ENCODE results near the gene ALDH7A1. TPM values are rescaled to one million over a fixed set of nuclear protein-coding genes. Genes with fewer than 3 reads are reported as not detected.
"Not testable (repeated sequence)": the region's sequence is repeated elsewhere in the genome, so short reads cannot be mapped to it uniquely, and the experiment has no call there.

The ALDH7A1 gene
- 10 to 100 TPM; 18.5 to 27.9 TPM for total RNA-seq
- long read RNA-seq, donor 1, full-length matches to known transcripts, result 7 of 10 reads
- long read RNA-seq, donor 1, partial matches to known transcripts, result 3 of 10 reads
- long read RNA-seq, donor 1, other reads (novel, unspliced or antisense), result 0 of 10 reads
- long read RNA-seq, donor 2, full-length matches to known transcripts, result 53 of 55 reads
- long read RNA-seq, donor 2, partial matches to known transcripts, result 1 of 55 reads
- long read RNA-seq, donor 2, other reads (novel, unspliced or antisense), result 1 of 55 reads

DNA sequence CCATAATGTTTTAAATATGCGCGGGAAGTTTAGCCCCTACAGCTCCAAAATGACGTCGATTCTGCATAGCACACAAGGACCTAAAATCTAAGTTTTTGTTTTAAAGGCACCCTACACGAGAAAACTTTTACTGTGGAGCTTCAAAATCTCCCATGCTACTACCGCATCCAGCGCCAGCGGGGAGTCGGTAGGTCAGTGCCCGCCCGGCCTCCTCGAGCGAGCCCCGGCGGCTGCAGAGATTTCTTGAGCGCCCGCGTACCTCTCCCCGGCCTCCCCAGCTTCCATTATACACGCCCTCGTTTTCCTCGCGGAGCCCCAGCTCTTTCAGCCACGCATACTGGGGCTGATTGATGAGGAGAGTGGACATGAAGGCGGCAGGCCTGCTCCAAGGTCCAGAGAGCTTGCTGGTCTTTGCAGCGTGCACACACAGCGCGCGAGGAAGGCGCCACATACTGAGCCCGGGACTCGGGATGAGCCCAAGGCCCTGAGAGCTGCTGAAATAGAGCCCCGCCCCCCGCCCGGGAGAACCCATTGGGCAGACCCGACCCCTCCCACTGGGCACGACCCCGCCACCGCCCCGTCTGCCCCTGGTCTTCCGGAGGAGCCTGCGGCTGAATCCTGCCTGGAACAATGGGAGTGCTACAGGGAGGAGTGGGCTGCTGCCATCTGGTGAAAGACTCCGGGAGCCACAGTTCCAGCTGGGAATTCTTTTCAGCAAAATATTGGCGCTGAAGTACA lies at the start of gene ALDH7A1:
ALDH7A1 (minus strand) TSS at position 472 of the 738 bp plus-strand sequence; CDS start at position 451, 21 bp downstream.
- peak; percentile 97 for DNase-seq (ENCODE audit: low spot score)
- intact Hi-C loops (cut with DNase I), result no loop called here

DNA sequence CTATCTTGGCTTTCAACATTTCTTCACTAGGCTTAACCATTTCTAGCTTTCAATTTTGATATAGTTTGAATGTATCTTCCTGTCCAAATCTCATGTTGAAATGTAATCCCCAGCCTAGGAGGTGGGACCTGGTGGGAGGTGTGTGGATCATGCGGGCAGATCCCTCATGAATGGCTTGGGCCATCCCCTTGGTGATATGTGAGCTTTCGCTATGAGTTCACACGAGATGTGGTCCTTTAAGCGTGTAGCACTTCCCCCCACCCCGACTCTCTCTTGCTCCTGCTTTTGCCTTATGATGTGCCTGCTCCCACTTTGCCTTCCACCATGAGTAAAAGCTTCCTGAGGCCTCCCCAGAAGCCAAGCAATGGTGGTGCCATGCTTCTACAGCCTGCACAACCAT lies 46.4 kb upstream of the ALDH7A1 start:
- intact Hi-C loops (cut with DNase I), result no loop called here
- no peak for DNase-seq (ENCODE audit: low spot score)

DNA sequence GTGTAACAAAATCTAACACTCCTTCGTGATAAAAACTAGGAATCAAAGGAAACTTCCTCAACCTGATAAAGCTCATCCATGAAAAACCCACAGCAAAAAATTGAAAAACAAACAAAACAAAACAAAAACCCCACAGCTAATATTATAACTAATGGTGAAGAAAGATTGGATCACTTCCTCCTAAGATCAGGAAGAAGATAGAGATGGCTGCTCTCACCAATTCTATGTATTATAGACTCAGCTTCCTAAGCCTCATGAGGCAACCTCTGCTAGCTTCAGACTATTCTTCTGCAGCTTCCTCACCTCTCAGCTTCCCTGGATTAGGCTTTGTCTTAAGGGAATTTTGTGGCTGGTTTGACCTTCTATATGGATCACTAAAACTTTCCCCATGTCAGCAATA lies 45.8 kb upstream of the ALDH7A1 start:
- DNase-seq (ENCODE audit: low spot score), result no peak
- intact Hi-C loops (cut with DNase I), result no loop called here

DNA sequence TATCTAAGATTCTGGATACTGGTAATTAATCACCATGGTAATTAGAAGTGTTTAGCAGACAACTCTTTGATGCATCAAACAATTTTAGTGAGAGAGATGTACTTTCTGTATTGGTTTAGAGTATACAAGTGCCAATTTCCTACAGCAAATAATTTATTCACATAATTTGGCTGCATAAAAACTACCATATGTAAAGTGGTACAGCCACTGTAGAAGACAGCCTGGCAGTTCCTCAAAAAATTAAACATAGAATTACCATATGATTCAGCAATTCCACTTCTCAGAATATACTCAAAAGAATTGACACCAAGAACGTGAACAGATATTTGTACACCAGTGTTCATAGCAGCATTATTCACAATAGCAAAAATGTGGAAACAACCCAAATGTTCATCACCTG lies 41.9 kb upstream of the ALDH7A1 start:
- intact Hi-C loops (cut with DNase I), result no loop called here
- no peak for DNase-seq (ENCODE audit: low spot score)

DNA sequence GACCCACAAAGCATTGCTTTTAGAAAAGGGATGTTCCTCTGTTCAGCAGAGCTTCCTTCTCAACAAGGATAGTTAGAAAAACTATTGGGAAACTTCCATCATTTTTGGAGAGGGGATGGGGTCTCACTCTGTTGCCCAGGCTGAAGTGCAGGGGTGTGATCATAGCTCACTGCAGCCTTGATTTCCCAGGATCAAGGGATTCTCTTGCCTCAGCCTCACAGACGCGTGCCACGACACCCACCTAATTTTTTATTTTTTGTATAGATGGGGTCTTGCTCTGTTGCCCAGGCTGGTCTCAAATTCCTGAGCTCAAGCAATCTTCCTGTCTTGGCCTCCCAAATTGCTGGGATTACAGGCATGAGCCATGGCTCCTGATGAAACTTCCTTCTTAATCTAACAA lies 40.6 kb upstream of the ALDH7A1 start:
- DNase-seq (ENCODE audit: low spot score), result no peak
- intact Hi-C loops (cut with DNase I), result no loop called here

DNA sequence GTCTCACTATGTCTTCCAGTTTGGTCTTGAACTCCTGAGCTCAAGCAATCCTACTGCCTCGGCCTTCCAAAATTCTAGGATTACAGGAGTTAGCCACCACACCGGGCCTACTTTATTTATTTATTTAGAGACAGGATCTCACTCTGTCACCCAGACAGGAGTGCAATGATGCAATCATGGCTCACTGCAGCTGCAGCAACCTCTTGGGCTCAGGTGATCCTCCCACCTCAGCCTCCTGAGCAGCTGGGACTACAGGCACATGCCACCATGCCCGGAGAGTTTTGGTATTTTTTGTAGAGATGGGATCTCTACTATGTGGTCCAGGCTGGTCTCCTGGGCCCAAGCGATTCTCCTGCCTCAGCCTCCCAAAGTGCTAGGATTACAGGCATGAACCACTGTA lies 38.5 kb upstream of the ALDH7A1 start:
- intact Hi-C loops (cut with DNase I), result no loop called here

DNA sequence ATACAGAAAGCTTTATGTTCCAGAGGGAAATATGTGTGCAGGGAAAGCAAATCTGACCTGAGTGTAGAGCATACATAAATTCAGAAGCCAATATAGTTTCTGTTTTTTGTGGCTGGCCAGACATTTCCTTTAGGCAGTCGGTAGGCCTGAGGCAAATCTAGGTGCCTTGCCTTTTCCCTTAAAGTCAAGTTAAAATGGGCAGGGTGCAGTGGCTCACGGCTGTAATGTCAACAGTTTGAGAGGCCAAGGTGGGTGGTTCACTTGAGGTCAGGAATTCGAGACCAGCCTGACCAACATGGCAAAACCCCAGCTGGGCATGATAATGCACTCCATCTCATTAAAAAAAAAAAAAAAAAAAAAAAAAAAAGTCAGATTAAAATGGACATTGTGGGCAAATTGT lies 36.9 kb upstream of the ALDH7A1 start:
- DNase-seq (ENCODE audit: low spot score), result no peak
- intact Hi-C loops (cut with DNase I), result no loop called here

More for the DNA sequence above, 38.5 kb upstream of the ALDH7A1 start:
- no peak for DNase-seq (ENCODE audit: low spot score)

DNA sequence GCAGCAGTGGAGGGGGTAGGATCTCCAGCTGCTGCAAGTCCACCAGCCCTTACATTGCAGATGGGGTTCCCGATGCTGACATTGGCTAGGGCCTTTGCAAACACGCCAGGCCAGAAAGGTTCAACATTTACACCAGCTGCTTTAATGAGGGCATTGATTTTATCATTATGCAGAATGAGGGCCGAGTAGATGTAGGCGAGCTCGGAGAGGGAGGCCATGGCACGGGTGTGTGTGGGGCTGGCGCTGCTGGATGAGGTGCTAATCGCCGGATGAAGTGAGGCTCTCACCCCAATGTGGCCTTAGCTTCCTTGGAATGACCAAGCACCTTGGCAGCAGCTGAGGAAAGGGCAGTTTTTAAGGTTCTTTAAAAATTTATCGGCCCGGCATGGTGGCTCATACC lies 33.1 kb upstream of the ALDH7A1 start:
- DNase-seq (ENCODE audit: low spot score), result no peak
- intact Hi-C loops (cut with DNase I), result no loop called here

DNA sequence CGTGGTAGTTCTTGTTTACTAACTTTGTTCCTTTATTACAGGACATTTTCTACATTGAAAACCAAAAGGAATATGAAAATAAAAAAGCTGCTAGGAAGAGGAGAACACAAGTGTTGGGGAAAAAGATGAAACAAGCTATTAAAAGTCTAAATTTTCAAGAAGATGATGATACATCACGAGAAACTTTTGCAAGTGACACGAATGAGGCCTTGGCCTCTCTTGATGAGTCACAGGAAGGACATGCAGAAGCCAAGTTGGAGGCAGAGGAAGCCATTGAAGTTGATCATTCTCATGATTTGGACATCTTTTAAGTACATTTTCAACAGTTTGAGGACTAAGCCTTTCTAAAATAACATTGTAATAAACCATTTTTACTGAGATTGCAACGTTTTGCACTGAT lies 29.5 kb upstream of the ALDH7A1 start:
- intact Hi-C loops (cut with DNase I), result no loop called here
- DNase-seq (ENCODE audit: low spot score), result no peak

DNA sequence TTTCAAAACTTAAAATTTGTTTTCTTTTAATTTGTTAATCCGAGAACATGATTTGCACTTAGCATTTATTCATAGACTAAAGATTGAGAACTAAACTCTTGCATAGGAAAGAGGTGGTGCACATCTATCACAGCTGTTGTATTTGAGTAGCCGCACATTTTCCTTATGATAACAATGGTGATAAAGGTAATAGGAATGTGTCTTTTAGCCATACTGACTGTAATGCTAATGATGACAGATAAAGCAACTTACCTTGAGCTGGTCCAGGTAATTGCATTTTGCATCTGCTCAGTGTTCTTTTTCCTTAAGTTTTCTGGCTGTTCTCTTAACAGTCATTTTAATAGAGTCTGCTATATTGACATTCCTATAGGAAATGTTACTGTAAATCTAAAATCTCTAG lies 24.8 kb upstream of the ALDH7A1 start:
- intact Hi-C loops (cut with DNase I), result no loop called here
- DNase-seq (ENCODE audit: low spot score), result no peak

DNA sequence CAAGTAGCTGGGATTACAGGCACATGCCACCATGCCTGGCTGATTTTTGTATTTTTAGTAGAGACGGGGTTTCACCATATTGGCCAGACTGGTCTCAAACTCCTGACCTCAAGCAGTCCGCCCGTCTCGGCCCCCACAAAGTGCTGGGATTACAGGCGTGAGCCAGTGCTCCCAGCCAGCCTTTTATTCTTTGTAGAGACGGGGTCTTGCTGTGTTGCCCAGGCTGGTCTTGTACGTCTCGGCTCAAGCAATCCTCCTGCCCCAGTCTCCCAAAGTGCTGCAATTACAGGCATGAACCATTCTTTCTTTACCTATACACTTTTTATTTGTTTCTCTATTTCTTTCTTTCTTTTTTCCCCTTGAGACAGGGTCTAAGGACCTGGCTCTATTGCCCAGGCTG lies 22.6 kb upstream of the ALDH7A1 start:
- DNase-seq (ENCODE audit: low spot score); intact Hi-C loops (cut with DNase I): not testable (repeated sequence)

DNA sequence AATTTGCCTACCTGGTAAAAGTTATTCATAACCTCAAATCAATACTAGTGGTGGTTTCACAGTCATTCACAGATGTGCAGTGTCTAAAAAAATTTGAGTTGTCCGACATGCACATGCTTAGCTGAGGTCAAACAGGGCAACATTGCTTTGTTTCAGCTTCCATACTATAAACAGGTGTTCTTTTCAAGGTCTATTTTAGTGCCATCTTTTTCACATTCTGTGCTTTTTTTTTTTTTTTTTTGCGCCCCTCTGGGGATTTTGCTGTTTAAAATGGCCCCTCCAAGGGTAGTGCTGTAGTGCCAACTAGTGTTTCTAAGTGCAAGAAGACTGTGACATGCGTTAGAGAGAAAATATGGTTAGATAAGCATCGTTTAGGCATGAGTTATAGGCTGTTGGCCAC lies 20.3 kb upstream of the ALDH7A1 start:
- DNase-seq (ENCODE audit: low spot score), result no peak
- intact Hi-C loops (cut with DNase I), result no loop called here

DNA sequence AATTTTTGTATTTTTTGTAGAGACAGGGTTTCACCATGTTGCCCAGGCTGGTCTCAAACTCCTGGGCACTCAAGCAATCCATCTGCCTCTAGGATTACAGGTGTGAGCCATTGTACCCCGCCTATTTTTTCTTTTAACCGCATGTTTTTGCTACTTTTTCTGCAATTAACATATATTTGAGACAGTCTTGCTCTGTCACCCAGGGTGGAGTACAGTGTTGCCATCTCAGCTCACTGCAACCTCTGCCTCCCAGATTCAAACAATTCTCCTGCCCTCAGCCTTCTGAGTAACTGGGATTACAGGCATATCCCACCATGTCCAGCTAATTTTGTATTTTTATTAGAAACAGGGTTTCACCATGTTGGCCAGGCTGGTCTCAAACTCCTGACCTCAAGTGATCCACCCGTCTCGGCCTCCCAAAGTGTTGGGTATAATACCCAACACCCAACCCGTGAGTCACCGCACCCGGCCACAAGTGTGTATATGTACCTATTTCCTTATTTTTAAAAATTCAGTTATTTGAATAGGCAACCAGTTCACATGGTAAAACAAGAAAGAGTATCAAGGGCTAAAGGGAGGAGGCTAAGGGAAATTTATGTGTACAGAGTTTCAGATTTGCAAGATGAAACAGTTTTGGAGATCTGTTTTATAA lies 19.0 kb upstream of the ALDH7A1 start:
- DNase-seq (ENCODE audit: low spot score), result no peak
- intact Hi-C loops (cut with DNase I), result no loop called here

DNA sequence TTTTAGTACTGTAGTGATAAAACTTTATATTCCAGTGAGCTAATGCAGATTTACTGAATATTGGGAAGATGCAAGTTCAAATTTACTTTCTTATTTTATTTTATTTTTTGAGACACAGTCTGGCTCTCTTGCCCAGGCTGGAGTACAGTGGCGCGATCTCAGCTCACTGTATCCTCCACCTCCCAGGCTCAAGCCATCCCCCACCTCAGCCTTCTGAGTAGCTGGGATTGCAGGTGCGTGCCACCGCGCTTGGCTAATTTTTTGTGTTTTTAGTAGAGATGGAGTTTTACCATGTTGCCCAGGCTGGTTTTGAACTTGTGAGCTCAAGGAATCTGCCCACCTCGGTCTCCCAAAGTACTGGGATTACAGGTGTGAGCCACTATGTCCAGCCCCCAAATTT lies 15.6 kb upstream of the ALDH7A1 start:
- intact Hi-C loops (cut with DNase I), result no loop called here

DNA sequence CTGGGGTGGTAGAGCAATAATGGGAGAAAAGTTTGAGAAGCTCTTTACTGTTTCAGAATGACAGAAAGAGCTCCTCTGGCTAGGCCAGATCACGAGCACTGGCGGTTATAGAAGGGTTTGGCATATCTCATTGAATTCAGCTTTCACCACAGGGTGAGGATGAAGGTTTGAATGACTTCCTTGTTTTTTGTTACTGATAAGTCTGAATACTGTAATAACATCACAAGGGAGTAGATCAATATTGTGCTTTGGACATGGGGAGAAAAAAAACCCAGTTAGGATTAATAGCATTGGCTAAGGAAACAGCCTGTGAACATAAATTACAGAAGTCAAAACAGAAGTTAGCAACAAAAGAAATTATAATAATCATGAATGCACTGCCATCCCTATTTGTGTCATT lies 15.1 kb upstream of the ALDH7A1 start:
- no peak for DNase-seq (ENCODE audit: low spot score)
- intact Hi-C loops (cut with DNase I), result no loop called here

More for the DNA sequence above, 15.6 kb upstream of the ALDH7A1 start:
- DNase-seq (ENCODE audit: low spot score), result no peak

DNA sequence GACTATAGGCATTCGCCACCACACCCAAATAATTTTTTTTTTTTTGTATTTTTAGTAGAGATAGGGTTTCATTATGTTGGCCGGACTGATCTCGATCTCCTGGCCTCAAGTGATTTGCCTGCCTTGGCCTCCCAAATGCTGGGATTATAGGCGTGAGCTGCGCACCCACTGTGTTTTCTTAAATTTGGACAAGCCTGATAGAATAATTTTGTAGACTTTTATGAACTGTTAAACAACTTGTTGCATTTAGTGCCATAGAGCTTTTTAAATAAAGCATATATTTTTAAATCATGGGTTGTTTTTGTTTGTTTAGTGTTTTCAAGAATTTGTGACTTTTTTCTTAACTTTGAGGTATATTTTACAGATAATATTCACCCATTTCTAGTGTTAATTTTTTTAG lies 10.5 kb upstream of the ALDH7A1 start:
- intact Hi-C loops (cut with DNase I), result no loop called here
- DNase-seq (ENCODE audit: low spot score), result no peak

DNA sequence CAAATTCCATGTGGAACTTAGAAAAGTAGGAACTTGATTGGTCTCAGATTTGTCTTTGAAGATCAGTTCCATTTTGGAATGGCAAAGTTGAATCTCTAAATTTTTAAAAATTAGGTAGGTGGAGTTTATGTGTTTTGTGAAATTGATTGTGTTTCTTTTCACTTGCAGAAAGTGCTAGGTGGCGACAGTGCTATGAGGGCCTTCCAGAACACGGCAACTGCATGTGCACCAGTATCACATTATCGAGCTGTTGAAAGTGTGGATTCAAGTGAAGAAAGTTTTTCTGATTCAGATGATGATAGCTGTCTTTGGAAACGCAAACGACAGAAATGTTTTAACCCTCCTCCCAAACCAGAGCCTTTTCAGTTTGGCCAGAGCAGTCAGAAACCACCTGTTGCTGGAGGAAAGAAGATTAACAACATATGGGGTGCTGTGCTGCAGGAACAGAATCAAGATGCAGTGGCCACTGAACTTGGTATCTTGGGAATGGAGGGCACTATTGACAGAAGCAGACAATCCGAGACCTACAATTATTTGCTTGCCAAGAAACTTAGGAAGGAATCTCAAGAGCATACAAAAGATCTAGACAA lies 8.5 kb upstream of the ALDH7A1 start:
- intact Hi-C loops (cut with DNase I), result no loop called here

DNA sequence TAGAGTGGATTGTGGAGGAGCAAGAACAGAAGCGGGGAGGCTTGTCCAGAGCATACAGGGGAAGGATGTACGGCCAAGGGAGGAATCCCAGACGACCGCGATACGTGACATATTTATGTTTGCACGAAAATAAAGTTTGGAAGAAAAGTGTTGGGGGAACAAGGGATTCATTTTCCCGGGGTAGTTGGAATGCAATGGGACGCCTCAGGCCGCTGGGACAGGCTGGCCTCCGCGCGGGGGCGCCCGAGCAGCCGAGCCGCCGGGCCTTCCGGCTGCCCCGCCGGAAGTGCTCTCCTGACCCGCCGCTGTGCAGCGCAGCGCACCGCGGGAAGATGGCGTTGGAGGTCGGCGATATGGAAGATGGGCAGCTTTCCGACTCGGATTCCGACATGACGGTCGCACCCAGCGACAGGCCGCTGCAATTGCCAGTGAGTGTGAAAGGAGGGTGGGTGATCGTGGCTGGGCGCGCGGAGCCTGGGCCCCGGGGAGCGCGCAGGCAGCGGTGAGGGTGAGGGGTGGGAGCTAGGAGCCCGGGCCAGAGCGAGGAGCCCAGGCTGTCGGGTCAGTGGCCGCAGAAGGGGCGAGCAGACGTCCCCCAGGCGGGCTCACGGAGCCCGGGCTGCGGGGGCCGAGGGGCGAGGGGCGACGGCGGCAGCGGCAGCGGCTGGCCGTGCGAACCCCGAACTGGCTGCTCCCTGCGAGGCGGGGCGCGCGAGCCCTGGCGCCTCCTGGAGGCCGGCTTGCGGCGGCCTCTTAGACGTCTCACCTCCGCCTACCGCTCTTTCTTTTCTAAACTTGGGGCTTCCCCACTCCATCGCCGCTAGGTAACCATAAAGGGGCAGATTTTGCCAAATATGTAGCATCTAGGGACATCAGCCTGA lies 5.9 kb upstream of the ALDH7A1 start, which contains the start of gene PHAX:
PHAX (plus strand) TSS at position 317 of the 881 bp plus-strand sequence; CDS start at position 333, 16 bp downstream.
- DNase-seq (ENCODE audit: low spot score), result peak; percentile 93
- intact Hi-C loops (cut with DNase I), result no loop called here

More for the DNA sequence above, 8.5 kb upstream of the ALDH7A1 start:
- DNase-seq (ENCODE audit: low spot score), result no peak

All from posterior vena cava (tissue), 2 donors.